H1 (cell line): ENCODE data around the gene TRPT1. TPM values are rescaled to one million over a fixed set of nuclear protein-coding genes. Genes with fewer than 3 reads are reported as not detected.

ENCODE experiments used
- CTCF ChIA-PET: fragments of 300-600 bp; sonication (Branson Sonifier 250); formaldehyde crosslinking; loops from one replicate; lab custom pipeline; 2021; ENCODE audit not compliant: partially characterized antibody; lab: Charles Lee
- POLR2A ChIA-PET: fragments of 300-600 bp; sonication (Branson Sonifier 250); formaldehyde crosslinking; loops from one replicate; lab custom pipeline; 2021; ENCODE audit warnings: inconsistent platforms; ENCODE audit not compliant: partially characterized antibody; lab: Charles Lee
- DNase-seq, 2 experiments: peaks; one replicate each; pipeline versions ENCODE4 v3.0.0 to v3.0.0-alpha.2; 2010 to 2022; ENCODE audit warnings: low spot score in 2 of 2, low read depth in 1 of 2, mixed read lengths in 1 of 2
- FAIRE-seq: peaks from 2 replicates; lab custom pipeline; 2011; peaks lifted over from hg19 to GRCh38; lab: Jason Lieb, UNC
- H2AFZ ChIP-seq: 2 replicates; pipeline ENCODE4 v1.8.1; 2012; ENCODE audit warnings: low read length, inconsistent platforms
- H2AK5ac ChIP-seq: 2 replicates; pipeline ENCODE4 v1.6.1; 2013; ENCODE audit warnings: low read depth, low read length
- H2BK120ac ChIP-seq: replicated peaks from 2 replicates; pipeline ENCODE3; 2013; ENCODE audit warnings: low read depth, low read length, inconsistent platforms
- H2BK12ac ChIP-seq: 2 replicates; pipeline ENCODE4 v1.6.1; 2013; ENCODE audit warnings: low read depth, low read length
- H2BK15ac ChIP-seq: 2 replicates; pipeline ENCODE4 v1.6.1; 2013; ENCODE audit warnings: low read length
- H2BK20ac ChIP-seq: 2 replicates; pipeline ENCODE4 v1.6.1; 2013; ENCODE audit warnings: low read length
- H2BK5ac ChIP-seq: 2 replicates; pipeline ENCODE4 v1.6.1; 2013; ENCODE audit warnings: low read depth, low read length
- H3K14ac ChIP-seq: 2 replicates; pipeline ENCODE4 v1.6.1; 2013; ENCODE audit warnings: inconsistent platforms; ENCODE audit not compliant: insufficient read length
- H3K18ac ChIP-seq: 2 replicates; pipeline ENCODE4 v1.6.1; 2013; ENCODE audit warnings: low read length; ENCODE audit errors: extremely low read depth
- H3K23ac ChIP-seq: 2 replicates; pipeline ENCODE4 v1.6.1; 2013; ENCODE audit warnings: inconsistent platforms; ENCODE audit not compliant: insufficient read length
- H3K23me2 ChIP-seq: 2 replicates; pipeline ENCODE4 v1.6.1; 2013; ENCODE audit warnings: low read depth, low read length
- H3K27ac ChIP-seq: 2 replicates; pipeline ENCODE4 v1.6.1; 2011; ENCODE audit warnings: low read depth, low read length, inconsistent platforms
- H3K27me3 ChIP-seq, 4 experiments: replicated peaks in 1 of 4; 1 replicate in 1 of 4; 2 replicates in 3 of 4; pipeline versions ENCODE4 v1.6.1 to v1.8.1; 2011 to 2013; ENCODE audit warnings: low read length in 3 of 4, mild to moderate bottlenecking in 3 of 4, inconsistent platforms in 2 of 4, mixed read lengths in 2 of 4, moderate library complexity in 1 of 4; ENCODE audit not compliant: control insufficient read depth in 3 of 4, insufficient read depth in 3 of 4; ENCODE audit errors: extremely low read depth in 1 of 4
- H3K36me3 ChIP-seq, 4 experiments: 2 replicates each; pipeline versions ENCODE4 v1.6.1 to v1.8.1; 2011 to 2013; ENCODE audit warnings: mild to moderate bottlenecking in 4 of 4, low read length in 3 of 4, moderate library complexity in 2 of 4, control low read depth in 1 of 4, inconsistent platforms in 1 of 4; ENCODE audit not compliant: insufficient read depth in 4 of 4, control insufficient read depth in 2 of 4
- H3K4ac ChIP-seq: replicated peaks from 2 replicates; pipeline ENCODE3; 2013; ENCODE audit warnings: low read length, low read depth, mixed read lengths, inconsistent platforms; ENCODE audit not compliant: insufficient read length
- H3K4me1 ChIP-seq, 4 experiments: replicated peaks in 1 of 4; 1 replicate in 1 of 4; 2 replicates in 3 of 4; pipeline versions ENCODE4 v1.6.1 to v1.8.1; 2011 to 2013; ENCODE audit warnings: low read length in 3 of 4, inconsistent platforms in 2 of 4, mixed read lengths in 1 of 4; ENCODE audit not compliant: insufficient read depth in 4 of 4, control insufficient read depth in 3 of 4
- H3K4me2 ChIP-seq, 2 experiments: 2 replicates each; pipeline versions ENCODE4 v1.6.1 to v1.8.1; 2011 to 2013; ENCODE audit warnings: low read depth in 2 of 2, low read length in 2 of 2, control low read depth in 1 of 2, inconsistent platforms in 1 of 2, mild to moderate bottlenecking in 1 of 2; ENCODE audit not compliant: insufficient read depth in 1 of 2
- H3K4me3 ChIP-seq, 4 experiments: fragments of 200-600, 300-600 bp in 1 of 4; sonication (generic), shearing (Covaris generic), sonication (Bioruptor Twin) in 1 of 4; 2 replicates each; pipeline versions ENCODE4 v1.5.1 to v1.8.1; 2011 to 2016; ENCODE audit warnings: low read length in 4 of 4, low read depth in 3 of 4, control low read depth in 2 of 4, inconsistent platforms in 2 of 4, mild to moderate bottlenecking in 2 of 4, mixed read lengths in 1 of 4, moderate library complexity in 1 of 4; ENCODE audit not compliant: insufficient read depth in 2 of 4; ENCODE audit errors: extremely low read depth in 1 of 4
- H3K56ac ChIP-seq: replicated peaks from 2 replicates; pipeline ENCODE3; 2013; ENCODE audit warnings: low read depth, mild to moderate bottlenecking, mixed read lengths, low read length, inconsistent platforms; ENCODE audit not compliant: insufficient read length
- H3K79me1 ChIP-seq: 2 replicates; pipeline ENCODE4 v1.6.1; 2013; ENCODE audit warnings: low read depth, low read length, control low read depth
- H3K79me2 ChIP-seq, 2 experiments: 2 replicates each; pipeline versions ENCODE4 v1.6.1 to v1.8.1; 2012 to 2013; ENCODE audit warnings: low read length in 2 of 2, mild to moderate bottlenecking in 2 of 2, inconsistent platforms in 1 of 2; ENCODE audit not compliant: insufficient read depth in 2 of 2, control insufficient read depth in 1 of 2
- H3K9ac ChIP-seq, 4 experiments: replicated peaks in 1 of 4; 1 replicate in 1 of 4; 2 replicates in 3 of 4; pipeline versions ENCODE4 v1.6.1 to v1.8.1; 2011 to 2013; ENCODE audit warnings: low read depth in 3 of 4, low read length in 3 of 4, control low read depth in 2 of 4, mild to moderate bottlenecking in 2 of 4, moderate library complexity in 2 of 4, inconsistent platforms in 1 of 4; ENCODE audit errors: extremely low read depth in 1 of 4
- H3K9me3 ChIP-seq, 2 experiments: 2 replicates each; pipeline versions ENCODE4 v1.6.1 to v1.8.1; 2012 to 2013; ENCODE audit warnings: mild to moderate bottlenecking in 2 of 2, moderate library complexity in 2 of 2, control low read depth in 1 of 2, inconsistent platforms in 1 of 2, low read depth in 1 of 2, low read length in 1 of 2, mixed read lengths in 1 of 2; ENCODE audit not compliant: insufficient read depth in 2 of 2
- H4K20me1 ChIP-seq, 2 experiments: replicated peaks in 1 of 2; 2 replicates each; pipeline versions ENCODE3 to v1.8.1; 2011 to 2013; ENCODE audit warnings: inconsistent platforms in 2 of 2, low read length in 2 of 2, mild to moderate bottlenecking in 1 of 2; ENCODE audit not compliant: insufficient read depth in 2 of 2, control insufficient read depth in 1 of 2
- H4K5ac ChIP-seq: 2 replicates; pipeline ENCODE4 v1.6.1; 2013; ENCODE audit warnings: low read length, low read depth, mixed read lengths, inconsistent platforms; ENCODE audit not compliant: insufficient read length
- H4K8ac ChIP-seq: 2 replicates; pipeline ENCODE4 v1.8.0; 2013; ENCODE audit warnings: mild to moderate bottlenecking, moderate library complexity, low read length, inconsistent platforms; ENCODE audit not compliant: insufficient read depth; ENCODE audit errors: extremely low read depth
- H4K91ac ChIP-seq: replicated peaks from 2 replicates; pipeline ENCODE3; 2013; ENCODE audit warnings: low read length, mixed read lengths, inconsistent platforms; ENCODE audit not compliant: insufficient read length
- CEBPB ChIP-seq: IDR thresholded peaks from 2 replicates; pipeline ENCODE4 v1.6.1; 2012; ENCODE audit warnings: low read depth, low read length
- WGBS, 2 experiments: shearing (Covaris generic) in 1 of 2; methylation state at CpG; one replicate each; pipeline versions ENCODE4 v1.1.6 to v1.1.7; 2013 to 2015; ENCODE audit warnings: low lambda C conversion rate in 2 of 2, mixed read lengths in 2 of 2, inconsistent platforms in 1 of 2, low coverage in 1 of 2, missing lambda C conversion rate in 1 of 2; ENCODE audit not compliant: insufficient replicate concordance in 2 of 2, insufficient coverage in 1 of 2, insufficient read length in 1 of 2; ENCODE audit errors: extremely low coverage in 1 of 2, missing lambda C conversion rate in 1 of 2; 5-methylcytosine and 5-hydroxymethylcytosine counted together
- polyA plus RNA-seq, 7 experiments: library from polyadenylated mRNA; depleted of rRNA in 3 of 7; stranded (reverse) in 5 of 7; unstranded in 2 of 7; fragments of >200 nt in 5 of 7; fragments of 200-250 nt in 2 of 7; gene quantifications; 1 replicate in 5 of 7; 2 replicates in 1 of 7; 4 replicates in 1 of 7; pipeline versions ENCODE4 v1.2.1 to v1.2.3, GENCODE V29; 2011 to 2013; ENCODE audit warnings: missing spikeins in 2 of 7, mixed read lengths in 2 of 7
- total RNA-seq: library from RNA; stranded (reverse); fragmentation: NEBNext Ultra II Directional; extraction: Animal tissue kit (Norgen Biotek cat#: 25700); gene quantifications from 2 replicates; pipeline ENCODE4 v1.2.1, GENCODE V29; 2021

The TRPT1 gene
- total and polyA plus RNA-seq, 2 of the 8 experiments (the other 6 are each of a cell fraction or from before 2014, with no cell fraction given): 34.5 to 74.6 TPM

- peak overlapping the region; percentile 18 for H2BK120ac ChIP-seq
- 40% methylated on average over 31 of the region's 31 CpGs; no CpG with 5 or more reads in 1 of the 2 experiments for WGBS, 2 experiments
- H3K23ac ChIP-seq: no peak overlapping the region
- H4K5ac ChIP-seq: peak overlapping the region; percentile 12
- H2AFZ ChIP-seq: no peak overlapping the region
- H4K91ac ChIP-seq: peak overlapping the region; percentile 54
- H3K9me3 ChIP-seq: no peaks in the 10 kb centered on the region
- no peak overlapping the region for H3K9ac ChIP-seq
- H3K18ac ChIP-seq: peak overlapping the region; percentile 62
- peak overlapping the region; percentile 73 to 99 for H3K4me2 ChIP-seq
- no peaks in the 10 kb centered on the region for H3K27me3 ChIP-seq
- H3K56ac ChIP-seq: peak overlapping the region; percentile 5
- H4K20me1 ChIP-seq: peaks cover 2 to 17% of the 10 kb centered on the region in 2 experiments
- peaks cover 6 to 27% of the 10 kb centered on the region in 2 experiments; a peak in 3 of 4 replicates for H3K79me2 ChIP-seq
- H2AK5ac ChIP-seq: peak overlapping the region; percentile 32; the same call in 1 of the 2 replicates
- H3K4me1 ChIP-seq: peaks cover 0 to 45% (median 36%) of the 10 kb centered on the region in 4 experiments; a peak in 6 of 7 replicates
- H3K14ac ChIP-seq: no peak overlapping the region
- peaks cover 0 to 17% (median 4%) of the 10 kb centered on the region in 4 experiments; a peak in 4 of 8 replicates for H3K36me3 ChIP-seq
- peaks cover 6% of the 10 kb centered on the region for H3K79me1 ChIP-seq
- H2BK15ac ChIP-seq: peak overlapping the region; percentile 95
- H2BK12ac ChIP-seq: peak overlapping the region; percentile 82; the same call in 1 of the 2 replicates
- no peak for FAIRE-seq
- peak overlapping the region; percentile 56 to 83 (median 70); a peak in 7 of 8 replicates for H3K4me3 ChIP-seq
- H2BK20ac ChIP-seq: 0 out of 2 replicates have a peak overlapping the region, but pooled peaks have one; percentile 16
- peaks cover 20% of the 10 kb centered on the region for H3K23me2 ChIP-seq
- ChIA-PET CTCF (interaction anchor here (0.8 to 10.0 kb wide), 11 partner anchors 14 to 1007 kb away, joined by 3 to 102 read pairs (median 5); partner anchors contain the start of genes CATSPERZ, ESRRA, FERMT3 and NUDT22), POLR2A (interaction anchor here (0.7 to 13.1 kb wide), 18 partner anchors 11 to 331 kb away, joined by 3 to 352 read pairs (median 4); partner anchors contain the start of genes BAD, DNAJC4, ESRRA and FERMT3)
- H3K4ac ChIP-seq: peak overlapping the region; percentile 73
- H2BK5ac ChIP-seq: peak overlapping the region; percentile 88; the same call in 1 of the 2 replicates
- DNase-seq: no peak
- H3K27ac ChIP-seq: no peak overlapping the region
- peak overlapping the region; percentile 63; the same call in 1 of the 2 replicates for H4K8ac ChIP-seq
- no peak for TF ChIP-seq CEBPB
Measured at GRCh38 chr11:64247729-64248531, 21.9 kb upstream of the TRPT1 start.
